Ovary (tissue), 3 donors: ENCODE results near the gene CELF4.

Experiments
- CTCF ChIP-seq, 3 donors: fragments of 450-650 bp in 2 of 3; fragments of 200-600 bp in 1 of 3; IDR thresholded peaks; one replicate each; pipeline versions ENCODE4 v1.5.1 to v1.8.0; 2016 to 2022; ENCODE audit warnings: antibody characterized with exemption in 3 of 3, mild to moderate bottlenecking in 1 of 3
- EP300 ChIP-seq: sonication (generic); formaldehyde crosslinking; IDR thresholded peaks from one replicate; pipeline ENCODE4 v1.6.1; 2017; ENCODE audit warnings: antibody characterized with exemption
- POLR2A ChIP-seq: fragments of 450-650 bp; IDR thresholded peaks from one replicate; pipeline ENCODE4 v1.6.1; 2017; ENCODE audit warnings: antibody characterized with exemption, mild to moderate bottlenecking, moderate library complexity
- donor health status: DM: no; HTN: no; CAD: no.

- TF ChIP-seq POLR2A (no peak), CTCF (IDR thresholded peaks at IDR 0.05) (no peak), EP300 (no peak)
These were observed 40.9 kb downstream of the CELF4 start for GRCh38 chr18:37524498-37525261.
